Smooth muscle cell (in vitro differentiated cells): ENCODE data around the gene SYNE2. TPM values are rescaled to one million over a fixed set of nuclear protein-coding genes. Genes with fewer than 3 reads are reported as not detected.

Source experiments
- DNase-seq: peaks from one replicate; lab custom pipeline; 2025; ENCODE audit not compliant: unreplicated experiment; lab: John Stamatoyannopoulos, UW
- H2AFZ ChIP-seq: fragments of 200-600 bp; sonication (generic); 2 replicates; pipeline ENCODE4 v1.6.0; 2016; ENCODE audit warnings: antibody characterized with exemption, low read depth, mild to moderate bottlenecking
- H3F3A ChIP-seq: fragments of 200-600 bp; sonication (generic); 2 replicates; pipeline ENCODE4 v1.6.0; 2017; ENCODE audit warnings: antibody characterized with exemption, low read depth
- H3K27ac ChIP-seq: fragments of 200-600 bp; sonication (generic); 2 replicates; pipeline ENCODE4 v1.5.1; 2016; ENCODE audit warnings: low read depth, mild to moderate bottlenecking
- H3K27me3 ChIP-seq: fragments of 200-600 bp; sonication (generic); 2 replicates; pipeline ENCODE4 v1.6.1; 2016; ENCODE audit warnings: low read depth, mild to moderate bottlenecking
- H3K36me3 ChIP-seq: fragments of 200-600 bp; sonication (generic); 2 replicates; pipeline ENCODE4 v1.5.1; 2016; ENCODE audit warnings: low read depth
- H3K4me1 ChIP-seq: fragments of 200-600 bp; sonication (generic); 2 replicates; pipeline ENCODE4 v1.5.1; 2016; ENCODE audit warnings: low read depth
- H3K4me2 ChIP-seq: fragments of 200-600 bp; sonication (generic); 2 replicates; pipeline ENCODE4 v1.6.0; 2016; ENCODE audit warnings: mild to moderate bottlenecking
- H3K4me3 ChIP-seq: fragments of 200-600 bp; sonication (generic); 2 replicates; pipeline ENCODE4 v1.5.1; 2016; ENCODE audit warnings: mild to moderate bottlenecking
- H3K79me2 ChIP-seq: fragments of 200-600 bp; sonication (generic); 2 replicates; pipeline ENCODE4 v1.6.0; 2016; ENCODE audit warnings: low read depth, mild to moderate bottlenecking
- H3K9ac ChIP-seq: fragments of 200-600 bp; sonication (generic); 2 replicates; pipeline ENCODE4 v1.6.0; 2016; ENCODE audit warnings: low read depth
- H3K9me3 ChIP-seq: fragments of 200-600 bp; sonication (generic); replicated peaks from 2 replicates; pipeline ENCODE4 v1.5.1; 2016; ENCODE audit warnings: low read depth
- H4K20me1 ChIP-seq: fragments of 200-600 bp; sonication (generic); 2 replicates; pipeline ENCODE4 v1.6.0; 2016; ENCODE audit warnings: low read depth
- CTCF ChIP-seq: fragments of 200-600 bp; sonication (generic); IDR thresholded peaks from 2 replicates; pipeline ENCODE4 v1.5.1; 2017; ENCODE audit warnings: borderline replicate concordance, mild to moderate bottlenecking, antibody characterized with exemption; ENCODE audit not compliant: insufficient read depth, poor library complexity, severe bottlenecking
- WGBS: methylation state at CpG from one replicate; pipeline ENCODE4 v1.1.7; 2016; ENCODE audit warnings: low lambda C conversion rate; 5-methylcytosine and 5-hydroxymethylcytosine counted together
- polyA plus RNA-seq: library from polyadenylated mRNA; unstranded; fragments of >200 nt; fragmentation: Nextera tagmentation; extraction: Ambion mirVana; gene quantifications from 2 replicates; pipeline ENCODE4 v1.2.1, GENCODE V29; 2016
- total RNA-seq: library from RNA; depleted of rRNA; stranded (reverse); fragments of >200 nt; gene quantifications from 2 replicates; pipeline ENCODE4 v1.2.3, GENCODE V29; 2014

SYNE2 gene
- total and polyA plus RNA-seq, 2 experiments from 2014 or later = 4.8 to 20.9 TPM

GRCh38 chr14:64109819-64110554 lies 257.2 kb downstream of the SYNE2 start:
- Histone ChIP-seq H3K9ac (no peak overlapping the region), H3K27me3 (no peaks in the 10 kb centered on the region), H3K4me1 (no peaks in the 10 kb centered on the region), H2AFZ (no peak overlapping the region), H3K4me3 (no peak overlapping the region), H3K36me3 (no peaks in the 10 kb centered on the region), H3K9me3 (no peaks in the 10 kb centered on the region), H3F3A (peaks cover 6% of the 10 kb centered on the region), H4K20me1 (no peaks in the 10 kb centered on the region), H3K4me2 (no peak overlapping the region), H3K27ac (no peak overlapping the region), H3K79me2 (no peaks in the 10 kb centered on the region)
- DNase-seq = no peak
- WGBS = 90% methylated on average over 1 of the region's 1 CpG
- TF ChIP-seq CTCF = no peak

GRCh38 chr14:64110802-64111201 lies 258.0 kb downstream of the SYNE2 start:
- DNase-seq = no peak
- no peaks in the 10 kb centered on the region for H3K79me2 ChIP-seq
- TF ChIP-seq CTCF = no peak
- no peaks in the 10 kb centered on the region for H4K20me1 ChIP-seq
- H3K36me3 ChIP-seq = no peaks in the 10 kb centered on the region
- H2AFZ ChIP-seq = no peak overlapping the region
- H3K27me3 ChIP-seq = no peaks in the 10 kb centered on the region
- H3K27ac ChIP-seq = no peak overlapping the region
- H3K9me3 ChIP-seq = no peaks in the 10 kb centered on the region
- H3K9ac ChIP-seq = no peak overlapping the region
- no peaks in the 10 kb centered on the region for H3K4me1 ChIP-seq
- WGBS = 100% methylated on average over 1 of the region's 1 CpG
- peaks cover 9% of the 10 kb centered on the region for H3F3A ChIP-seq
- no peak overlapping the region for H3K4me3 ChIP-seq
- H3K4me2 ChIP-seq = no peak overlapping the region

- H3K4me3 ChIP-seq = no peak overlapping the region
- no peak overlapping the region for H2AFZ ChIP-seq
- H3K27me3 ChIP-seq = no peaks in the 10 kb centered on the region
- H3K27ac ChIP-seq = peak overlapping the region; percentile 20
- no peak for DNase-seq
- no peaks in the 10 kb centered on the region for H3K9me3 ChIP-seq
- no peaks in the 10 kb centered on the region for H3K4me1 ChIP-seq
- no peak overlapping the region for H3K9ac ChIP-seq
- H4K20me1 ChIP-seq = no peaks in the 10 kb centered on the region
- no peaks in the 10 kb centered on the region for H3K36me3 ChIP-seq
- H3K79me2 ChIP-seq = no peaks in the 10 kb centered on the region
- TF ChIP-seq CTCF = no peak
- H3F3A ChIP-seq = peaks cover 9% of the 10 kb centered on the region
- H3K4me2 ChIP-seq = peak overlapping the region; percentile 52
- WGBS = 89% methylated on average over 17 of the region's 17 CpGs
Measured at GRCh38 chr14:64112867-64113678, 260.3 kb downstream of the SYNE2 start.
